Measurements from ENCODE around the gene ATXN7L3.

- TF ChIP-seq MYC (IDR thresholded peaks at IDR 0.05; ENCODE audit: borderline replicate concordance, low read length) (no peak), RFX5 (IDR thresholded peaks at IDR 0.05) (no peak)
- TF ChIP-seq, protein P1, sequence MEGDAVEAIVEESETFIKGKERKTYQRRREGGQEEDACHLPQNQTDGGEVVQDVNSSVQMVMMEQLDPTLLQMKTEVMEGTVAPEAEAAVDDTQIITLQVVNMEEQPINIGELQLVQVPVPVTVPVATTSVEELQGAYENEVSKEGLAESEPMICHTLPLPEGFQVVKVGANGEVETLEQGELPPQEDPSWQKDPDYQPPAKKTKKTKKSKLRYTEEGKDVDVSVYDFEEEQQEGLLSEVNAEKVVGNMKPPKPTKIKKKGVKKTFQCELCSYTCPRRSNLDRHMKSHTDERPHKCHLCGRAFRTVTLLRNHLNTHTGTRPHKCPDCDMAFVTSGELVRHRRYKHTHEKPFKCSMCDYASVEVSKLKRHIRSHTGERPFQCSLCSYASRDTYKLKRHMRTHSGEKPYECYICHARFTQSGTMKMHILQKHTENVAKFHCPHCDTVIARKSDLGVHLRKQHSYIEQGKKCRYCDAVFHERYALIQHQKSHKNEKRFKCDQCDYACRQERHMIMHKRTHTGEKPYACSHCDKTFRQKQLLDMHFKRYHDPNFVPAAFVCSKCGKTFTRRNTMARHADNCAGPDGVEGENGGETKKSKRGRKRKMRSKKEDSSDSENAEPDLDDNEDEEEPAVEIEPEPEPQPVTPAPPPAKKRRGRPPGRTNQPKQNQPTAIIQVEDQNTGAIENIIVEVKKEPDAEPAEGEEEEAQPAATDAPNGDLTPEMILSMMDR (IDR thresholded peaks at IDR 0.05): no peak
Measured at GRCh38 chr17:44221862-44222111, 22.1 kb upstream of the ATXN7L3 start.
